Left ventricle myocardium inferior (tissue), 1 donor: ENCODE measurements around the gene KRT81. TPM values are rescaled to one million over a fixed set of nuclear protein-coding genes. Genes with fewer than 3 reads are reported as not detected.
"Not testable (repeated sequence)": the region's sequence is repeated elsewhere in the genome, so short reads cannot be mapped to it uniquely, and the experiment has no call there.

Experiments used
- DNase-seq: peaks from one replicate; pipeline ENCODE4 v3.0.0-alpha.2; 2020
- H3K27ac ChIP-seq: fragments of 200-600 bp; replicated peaks from 2 replicates; pipeline ENCODE4 v1.8.0; 2021
- H3K27me3 ChIP-seq: fragments of 200-600 bp; 2 replicates; pipeline ENCODE4 v1.8.0; 2021; ENCODE audit warnings: low read depth
- H3K36me3 ChIP-seq: fragments of 200-600 bp; 2 replicates; pipeline ENCODE4 v1.8.0; 2021
- H3K4me1 ChIP-seq: fragments of 200-600 bp; 2 replicates; pipeline ENCODE4 v1.8.0; 2021
- H3K4me3 ChIP-seq: fragments of 200-600 bp; 2 replicates; pipeline ENCODE4 v1.8.0; 2021; ENCODE audit warnings: mild to moderate bottlenecking, moderate library complexity
- H3K9me3 ChIP-seq: fragments of 200-600 bp; replicated peaks from 2 replicates; pipeline ENCODE4 v1.8.0; 2021
- CTCF ChIP-seq: fragments of 200-600 bp; IDR thresholded peaks from 2 replicates; pipeline ENCODE4 v1.8.0; 2021; ENCODE audit warnings: antibody characterized with exemption, mild to moderate bottlenecking, borderline replicate concordance
- intact Hi-C: fragments of 100-400 bp; cut with micrococcal nuclease; formaldehyde crosslinking; loops from one replicate; pipeline ENCODE4 v1.11.0; 2022
- total RNA-seq: library from RNA; stranded (reverse); fragmentation: NEBNext Ultra II Directional; extraction: Animal tissue kit (Norgen Biotek cat#: 25700); gene quantifications from one replicate; pipeline ENCODE4 v1.2.1, GENCODE V29; 2021
- donor health status: DM: no; HTN: yes; CAD: no; lungs with severe emphysema.

KRT81 gene
- total RNA-seq, 1 donor from 2014 or later: not detected

- H3K27ac ChIP-seq: no peak overlapping the region
- no peaks in the 10 kb centered on the region for H3K36me3 ChIP-seq
- no peak for DNase-seq
- H3K4me1 ChIP-seq: peaks cover 7% of the 10 kb centered on the region
- H3K4me3 ChIP-seq: peak overlapping the region; percentile 41
- peaks cover 100% of the 10 kb centered on the region for H3K27me3 ChIP-seq
- intact Hi-C loops: no loop called here
- H3K9me3 ChIP-seq: no peaks in the 10 kb centered on the region
- TF ChIP-seq CTCF: no peak
These were observed 32.9 kb downstream of the KRT81 start for GRCh38 chr12:52258335-52258901.

GRCh38 chr12:52257922-52258321 lies 33.4 kb downstream of the KRT81 start:
- H3K4me3 ChIP-seq, DNase-seq, H3K36me3 ChIP-seq, intact Hi-C loops, H3K9me3 ChIP-seq, H3K27ac ChIP-seq, H3K4me1 ChIP-seq: not testable (repeated sequence)
- H3K27me3 ChIP-seq: peaks cover 100% of the 10 kb centered on the region

DNA sequence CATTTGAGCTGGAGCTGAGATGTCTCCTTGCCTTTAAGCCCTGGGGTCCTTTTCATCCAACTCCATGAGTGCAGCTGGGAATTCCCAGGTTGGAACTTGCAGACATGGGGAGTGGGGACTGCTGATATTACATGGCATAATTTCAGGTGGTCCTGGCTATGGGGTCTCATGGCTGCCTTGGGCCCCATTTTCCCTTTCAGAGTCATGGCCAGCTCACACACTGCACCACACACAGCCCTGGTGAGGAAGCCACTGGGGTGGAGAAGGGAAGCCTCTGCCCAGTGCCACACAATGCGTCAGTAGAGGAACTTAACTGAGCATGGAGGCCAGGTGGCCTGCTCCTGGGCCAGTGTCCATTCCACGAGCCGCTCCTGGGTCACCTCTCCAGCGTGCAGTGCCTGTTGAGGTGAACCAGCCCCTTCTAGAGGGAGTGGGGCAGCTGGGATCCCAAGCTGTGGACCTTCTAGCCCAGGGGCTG lies 34.2 kb downstream of the KRT81 start:
- Histone ChIP-seq H3K9me3 (no peaks in the 10 kb centered on the region), H3K36me3 (no peaks in the 10 kb centered on the region), H3K4me3 (no peak overlapping the region), H3K27me3 (peaks cover 98% of the 10 kb centered on the region), H3K27ac (no peak overlapping the region), H3K4me1 (peaks cover 7% of the 10 kb centered on the region)
- TF ChIP-seq CTCF: no peak
- intact Hi-C loops: no loop called here
- DNase-seq: no peak

DNA sequence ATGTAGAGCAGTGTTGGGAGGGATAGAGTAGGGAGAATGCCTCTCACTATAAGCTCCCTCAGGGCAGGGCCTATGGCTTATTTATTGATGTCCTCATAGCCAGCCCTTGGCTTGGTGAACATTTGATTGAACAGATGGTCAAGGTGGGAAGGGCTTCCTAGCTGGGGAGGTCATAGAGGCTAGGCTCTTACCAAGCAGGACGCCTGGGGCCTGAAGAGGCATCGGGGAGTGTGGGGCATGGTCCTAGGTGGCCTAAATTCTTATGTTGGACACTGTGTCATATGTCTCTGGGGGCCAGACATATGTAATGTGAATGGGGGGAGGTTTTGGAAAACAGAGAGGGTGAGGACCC lies 34.8 kb downstream of the KRT81 start:
- no peak overlapping the region for H3K27ac ChIP-seq
- intact Hi-C loops: no loop called here
- no peak overlapping the region for H3K4me3 ChIP-seq
- no peak for DNase-seq
- H3K27me3 ChIP-seq: peaks cover 95% of the 10 kb centered on the region
- peaks cover 7% of the 10 kb centered on the region for H3K4me1 ChIP-seq
- no peaks in the 10 kb centered on the region for H3K9me3 ChIP-seq
- no peak for TF ChIP-seq CTCF
- H3K36me3 ChIP-seq: no peaks in the 10 kb centered on the region

- DNase-seq: no peak
- intact Hi-C loops: no loop called here
- H3K27me3 ChIP-seq: peaks cover 95% of the 10 kb centered on the region
These were observed 35.3 kb downstream of the KRT81 start for GRCh38 chr12:52255926-52256583.

More at GRCh38 chr12:52255926-52256583, 35.3 kb downstream of the KRT81 start:
- Histone ChIP-seq H3K4me3 (no peak overlapping the region), H3K4me1 (peaks cover 7% of the 10 kb centered on the region), H3K36me3 (no peaks in the 10 kb centered on the region), H3K27ac (no peak overlapping the region), H3K9me3 (no peaks in the 10 kb centered on the region)
- no peak for TF ChIP-seq CTCF
